AG04449 (cell line): ENCODE data around the gene LYPLAL1.
"Not testable (repeated sequence)": the region's sequence is repeated elsewhere in the genome, so short reads cannot be mapped to it uniquely, and the experiment has no call there.

Experiments
- CTCF ChIA-PET: fragments of 350-600 bp; formaldehyde crosslinking; extraction: SDS; loops from one replicate; lab custom pipeline; 2021; ENCODE audit warnings: antibody characterized with exemption; lab: Yijun Ruan, JAX
- POLR2A ChIA-PET: fragments of 400-600, 350-600 bp; formaldehyde crosslinking; extraction: SDS; loops from one replicate; lab custom pipeline; 2020; ENCODE audit warnings: antibody characterized with exemption, inconsistent platforms; lab: Yijun Ruan, JAX
- DNase-seq: peaks from one replicate; pipeline ENCODE4 v3.0.0-alpha.2; 2010; ENCODE audit warnings: low read depth, low spot score
- H3K4me3 ChIP-seq: 2 replicates; pipeline ENCODE4 v1.5.1; 2011; ENCODE audit warnings: low read depth, mild to moderate bottlenecking, control low read depth, low read length
- TF ChIP-seq, protein P1 (sequence below): IDR thresholded peaks from one replicate; pipeline ENCODE4 v1.5.1; 2011; ENCODE audit warnings: mild to moderate bottlenecking, moderate library complexity, low read length, control low read depth, inconsistent platforms; ENCODE audit not compliant: insufficient read depth; ENCODE audit errors: missing control alignments

Gene LYPLAL1

DNA sequence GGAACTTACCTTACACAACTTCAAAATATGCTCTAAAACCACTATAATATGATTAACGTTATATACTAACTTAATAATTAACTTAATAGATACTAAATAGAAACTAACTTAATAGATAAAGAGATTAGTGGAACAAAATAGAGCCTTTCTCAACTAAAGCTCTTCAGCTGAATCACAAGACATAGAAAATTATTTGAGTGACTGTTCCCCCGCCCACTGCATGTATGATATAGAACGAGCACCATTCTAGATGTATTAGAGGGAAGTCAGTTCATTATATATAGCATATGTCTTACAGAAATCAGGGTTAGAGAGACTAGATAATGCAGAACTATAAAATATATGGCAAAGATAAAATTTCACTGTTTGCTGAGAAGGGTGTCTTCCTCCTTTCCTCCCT, 16.3 kb downstream of the LYPLAL1 start:
- TF ChIP-seq, protein P1, sequence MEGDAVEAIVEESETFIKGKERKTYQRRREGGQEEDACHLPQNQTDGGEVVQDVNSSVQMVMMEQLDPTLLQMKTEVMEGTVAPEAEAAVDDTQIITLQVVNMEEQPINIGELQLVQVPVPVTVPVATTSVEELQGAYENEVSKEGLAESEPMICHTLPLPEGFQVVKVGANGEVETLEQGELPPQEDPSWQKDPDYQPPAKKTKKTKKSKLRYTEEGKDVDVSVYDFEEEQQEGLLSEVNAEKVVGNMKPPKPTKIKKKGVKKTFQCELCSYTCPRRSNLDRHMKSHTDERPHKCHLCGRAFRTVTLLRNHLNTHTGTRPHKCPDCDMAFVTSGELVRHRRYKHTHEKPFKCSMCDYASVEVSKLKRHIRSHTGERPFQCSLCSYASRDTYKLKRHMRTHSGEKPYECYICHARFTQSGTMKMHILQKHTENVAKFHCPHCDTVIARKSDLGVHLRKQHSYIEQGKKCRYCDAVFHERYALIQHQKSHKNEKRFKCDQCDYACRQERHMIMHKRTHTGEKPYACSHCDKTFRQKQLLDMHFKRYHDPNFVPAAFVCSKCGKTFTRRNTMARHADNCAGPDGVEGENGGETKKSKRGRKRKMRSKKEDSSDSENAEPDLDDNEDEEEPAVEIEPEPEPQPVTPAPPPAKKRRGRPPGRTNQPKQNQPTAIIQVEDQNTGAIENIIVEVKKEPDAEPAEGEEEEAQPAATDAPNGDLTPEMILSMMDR, result no peak
- H3K4me3 ChIP-seq, result no peak overlapping the region
- ChIA-PET CTCF (interaction anchor here (1.4 to 3.1 kb wide), 4 partner anchors 12 to 378 kb away, joined by 4 to 9 read pairs (median 5); partner anchors contain the start of gene LYPLAL1), POLR2A (no interaction called here)
- no peak for DNase-seq

DNA sequence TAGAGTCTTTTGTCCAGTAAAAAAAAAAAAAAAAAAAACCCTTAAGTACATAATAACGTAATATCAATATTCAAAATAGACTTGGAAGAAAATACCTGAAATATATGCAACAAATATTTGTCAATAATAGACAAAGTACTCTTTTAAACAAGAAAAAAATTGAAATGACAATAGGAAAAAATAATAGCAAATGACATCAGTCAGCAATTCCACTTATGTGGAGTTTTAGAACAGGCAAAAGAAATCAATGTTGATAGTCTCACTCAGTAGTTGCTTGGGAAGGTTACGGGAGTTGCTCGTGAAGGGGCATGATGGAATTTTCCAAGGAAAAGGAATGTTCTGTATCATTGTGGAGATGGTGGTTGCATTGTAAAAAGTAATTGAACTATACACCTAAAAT, 16.9 kb downstream of the LYPLAL1 start:
- TF ChIP-seq, protein P1, result no peak
- H3K4me3 ChIP-seq, result no peak overlapping the region
- DNase-seq, result no peak
- CTCF ChIA-PET, result interaction anchor here (0.9 to 3.1 kb wide), 2 partner anchors 14 to 21 kb away, joined by 3 to 9 read pairs; no protein-coding TSS in a partner anchor
- POLR2A ChIA-PET, result no interaction called here

DNA sequence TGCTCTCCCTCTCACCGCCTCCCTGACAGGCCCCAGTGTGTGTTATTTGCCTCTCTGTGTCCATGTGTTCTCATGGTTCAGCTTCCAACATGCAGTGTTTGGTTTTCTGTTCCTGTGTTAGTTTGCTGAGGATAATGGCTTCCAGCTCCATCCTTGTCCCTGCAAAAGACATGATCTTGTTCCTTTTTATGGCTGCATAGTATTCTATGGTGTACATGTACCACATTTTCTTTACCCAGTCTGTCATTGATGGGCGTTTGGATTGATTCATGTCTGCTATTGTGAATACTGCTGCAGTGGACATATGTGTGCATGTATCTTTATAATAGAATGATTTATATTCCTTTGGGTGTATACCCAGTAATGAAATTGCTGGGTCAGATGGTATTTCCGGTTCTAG, 22.2 kb downstream of the LYPLAL1 start:
- POLR2A ChIA-PET, DNase-seq, H3K4me3 ChIP-seq: not testable (repeated sequence)
- CTCF ChIA-PET, result interaction anchor here (1.3 kb wide), 1 partner anchor 8 kb away, joined by 3 read pairs; no protein-coding TSS in a partner anchor

DNA sequence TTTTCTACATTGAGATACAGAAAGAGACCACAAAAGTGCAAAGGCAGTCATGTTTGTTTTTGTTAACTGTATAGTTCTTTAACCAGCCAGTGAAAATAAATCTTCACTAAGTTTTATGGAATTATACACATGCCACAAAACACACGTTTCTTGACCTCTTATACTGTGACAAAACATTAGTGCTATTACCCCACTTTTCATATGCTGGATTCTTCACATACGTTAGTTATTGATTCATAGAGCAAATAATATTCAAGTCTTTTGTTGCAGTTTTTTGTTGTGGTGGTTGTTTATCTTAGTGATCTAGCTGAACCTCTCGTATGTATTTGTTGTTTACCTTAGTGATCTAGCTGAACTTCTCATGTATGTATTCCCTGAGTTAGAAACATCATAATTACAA, 28.0 kb downstream of the LYPLAL1 start:
- ChIA-PET POLR2A (no interaction called here), CTCF (interaction anchor here (0.8 to 1.5 kb wide), 2 partner anchors 12 to 872 kb away, joined by 3 to 6 read pairs; no protein-coding TSS in a partner anchor)

DNA sequence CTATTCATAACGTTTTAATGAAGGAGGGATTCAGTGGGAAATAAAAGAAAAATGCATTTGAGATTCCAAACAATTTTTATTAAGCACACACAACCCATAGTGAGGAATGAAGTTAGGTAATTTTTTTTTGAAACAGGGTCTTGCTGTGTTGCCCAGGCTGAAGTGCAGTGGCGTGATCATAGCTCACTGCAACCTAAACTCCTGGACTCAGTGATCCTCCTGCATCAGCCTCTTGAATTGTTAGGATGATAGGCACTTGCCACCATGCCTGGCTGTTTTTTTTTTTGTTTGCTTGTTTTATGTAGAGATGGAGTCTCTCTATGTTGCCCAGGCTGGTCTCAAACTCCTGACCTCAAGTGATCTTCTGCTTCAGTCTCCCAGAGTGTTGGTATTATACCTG, 28.9 kb downstream of the LYPLAL1 start:
- DNase-seq, result no peak
- TF ChIP-seq, protein P1, result no peak
- CTCF ChIA-PET, result interaction anchor here (0.8 to 1.5 kb wide), 2 partner anchors 13 to 873 kb away, joined by 3 to 6 read pairs; no protein-coding TSS in a partner anchor
- H3K4me3 ChIP-seq, result no peak overlapping the region
- POLR2A ChIA-PET, result no interaction called here

More for the DNA sequence above, 28.0 kb downstream of the LYPLAL1 start:
- no peak overlapping the region for H3K4me3 ChIP-seq
- TF ChIP-seq, protein P1, result no peak
- no peak for DNase-seq

DNA sequence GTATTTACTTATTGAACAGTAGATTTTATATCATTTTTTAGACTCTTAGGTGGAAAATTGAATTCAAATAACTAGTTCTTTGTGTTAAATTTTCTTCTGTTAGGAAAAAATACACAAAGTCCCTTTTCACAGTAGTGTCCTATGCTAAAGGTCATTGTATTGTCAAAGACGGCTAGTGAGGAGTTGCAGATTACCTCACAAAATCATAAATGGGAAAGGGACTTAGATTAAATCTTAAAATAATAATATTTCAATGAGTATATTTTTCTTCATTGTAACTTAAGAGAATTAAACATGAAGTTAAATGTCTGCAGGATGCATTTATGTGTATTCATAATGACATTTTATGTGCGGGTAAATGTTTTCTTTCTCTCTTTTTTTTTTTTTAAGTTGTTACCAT, 32.7 kb downstream of the LYPLAL1 start:
- no peak overlapping the region for H3K4me3 ChIP-seq
- POLR2A ChIA-PET, result no interaction called here
- TF ChIP-seq, protein P1, result no peak
- no peak for DNase-seq
- CTCF ChIA-PET, result interaction anchor here (0.9 kb wide), 1 partner anchor 18 kb away, joined by 3 read pairs; no protein-coding TSS in a partner anchor

DNA sequence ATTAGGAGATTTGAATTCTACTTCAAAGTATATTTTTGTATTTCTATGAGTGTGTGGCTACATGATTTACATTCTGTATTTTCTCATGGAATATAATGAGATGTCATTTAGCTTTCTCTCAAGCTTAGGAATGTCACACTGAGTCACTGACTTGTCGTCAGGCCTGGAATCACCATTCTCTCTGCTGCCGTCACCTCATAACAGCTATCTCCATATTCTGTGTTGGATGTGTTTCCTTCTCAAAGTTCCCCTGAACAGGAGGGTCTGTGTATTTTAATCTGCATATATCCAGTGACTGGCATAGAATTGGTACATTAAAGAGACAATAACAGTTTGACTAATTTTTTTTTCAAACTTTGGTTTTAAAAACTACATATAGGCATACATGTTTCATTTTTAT, 35.9 kb downstream of the LYPLAL1 start:
- DNase-seq, result no peak
- TF ChIP-seq, protein P1, result no peak
- no peak overlapping the region for H3K4me3 ChIP-seq
- CTCF ChIA-PET, result interaction anchor here (1.6 to 2.1 kb wide), 2 partner anchors 10 to 177 kb away, joined by 4 to 6 read pairs; no protein-coding TSS in a partner anchor
- POLR2A ChIA-PET, result no interaction called here
